GM12878 (cell line): ENCODE measurements around the gene EPAS1. TPM values are rescaled to one million over a fixed set of nuclear protein-coding genes. Genes with fewer than 3 reads are reported as not detected.

Experiments
- HDAC6 ChIP-seq: fragments of 200-600 bp; sonication (generic); IDR thresholded peaks from one replicate; pipeline ENCODE4 v1.8.0; 2017; ENCODE audit warnings: antibody characterized with exemption; ENCODE audit not compliant: unreplicated experiment
- HDGF ChIP-seq: fragments of 450-650 bp; IDR thresholded peaks from 2 replicates; pipeline ENCODE4 v1.6.1; 2016; ENCODE audit warnings: antibody characterized with exemption
- LARP7 ChIP-seq: fragments of 450-650 bp; IDR thresholded peaks from 2 replicates; pipeline ENCODE4 v1.6.1; 2017; ENCODE audit warnings: mild to moderate bottlenecking
- MYB ChIP-seq: fragments of 150-350 bp; IDR thresholded peaks from 2 replicates; pipeline ENCODE4 v1.6.1; 2014; ENCODE audit warnings: mild to moderate bottlenecking, low read depth, low read length, borderline replicate concordance
- NFIC ChIP-seq: IDR thresholded peaks from 2 replicates; pipeline ENCODE4 v1.6.1; 2012; ENCODE audit warnings: low read depth, mild to moderate bottlenecking, inconsistent platforms, low read length, moderate library complexity
- POU2F2 ChIP-seq: IDR thresholded peaks from 3 replicates; pipeline ENCODE4 v1.6.1; 2011; ENCODE audit warnings: low read depth, mild to moderate bottlenecking, low read length, borderline replicate concordance
- SIX5 ChIP-seq: IDR thresholded peaks from 2 replicates; pipeline ENCODE4 v1.6.1; 2011; ENCODE audit warnings: mild to moderate bottlenecking, low read depth, low read length, moderate library complexity; ENCODE audit not compliant: severe bottlenecking
- ZNF217 ChIP-seq: fragments of 450-650 bp; IDR thresholded peaks from 2 replicates; pipeline ENCODE4 v1.6.1; 2017; ENCODE audit warnings: antibody characterized with exemption, mild to moderate bottlenecking
- polyA plus RNA-seq, 11 experiments: library from polyadenylated mRNA; depleted of rRNA in 4 of 11; unstranded in 6 of 11; stranded (reverse) in 5 of 11; fragments of >200 nt; fragmentation: Nextera tagmentation in 4 of 11; fragmentation: Illumina TruSeq in 1 of 11; extraction: Ambion mirVana in 4 of 11; extraction: Trizol in 1 of 11; gene quantifications; 1 replicate in 1 of 11; 2 replicates in 10 of 11; pipeline versions ENCODE4 v1.2.1 to v1.2.3, GENCODE V29; 2011 to 2016; ENCODE audit warnings: inconsistent platforms in 2 of 11, missing spikeins in 2 of 11, low read depth in 1 of 11
- total RNA-seq, 4 experiments: library from RNA; depleted of rRNA in 3 of 4; stranded (reverse); fragments of >200 nt in 3 of 4; fragmentation: Illumina TruSeq in 1 of 4; extraction: Trizol in 1 of 4; gene quantifications; 2 replicates each; pipeline versions ENCODE4 v1.2.1 to v1.2.3, GENCODE V29; 2013 to 2021
- TF ChIP-seq, protein P1 (sequence below): IDR thresholded peaks from 2 replicates; pipeline ENCODE4 v1.6.1; 2012; ENCODE audit warnings: improper control_type of control experiment, low read depth, low read length; ENCODE audit not compliant: insufficient replicate concordance
- TF ChIP-seq, protein P2 (sequence below): IDR thresholded peaks from 2 replicates; pipeline ENCODE4 v1.6.1; 2012; ENCODE audit warnings: low read depth, low read length, improper control_type of control experiment
- TF ChIP-seq, protein P3 (sequence below): fragments of 450-650 bp; IDR thresholded peaks from 2 replicates; pipeline ENCODE4 v1.6.1; 2017; ENCODE audit warnings: borderline replicate concordance
- TF ChIP-seq, protein P4 (sequence below): fragments of 450-650 bp; formaldehyde crosslinking; IDR thresholded peaks from 2 replicates; pipeline ENCODE4 v1.5.0; 2022; ENCODE audit warnings: mild to moderate bottlenecking, missing genetic modification characterization

The EPAS1 gene
- total and polyA plus RNA-seq, 10 of the 15 experiments (the other 5 are each of a cell fraction or from before 2014, with no cell fraction given) = 0.11 to 22.0 (median 1.3) TPM; not detected in 1

DNA sequence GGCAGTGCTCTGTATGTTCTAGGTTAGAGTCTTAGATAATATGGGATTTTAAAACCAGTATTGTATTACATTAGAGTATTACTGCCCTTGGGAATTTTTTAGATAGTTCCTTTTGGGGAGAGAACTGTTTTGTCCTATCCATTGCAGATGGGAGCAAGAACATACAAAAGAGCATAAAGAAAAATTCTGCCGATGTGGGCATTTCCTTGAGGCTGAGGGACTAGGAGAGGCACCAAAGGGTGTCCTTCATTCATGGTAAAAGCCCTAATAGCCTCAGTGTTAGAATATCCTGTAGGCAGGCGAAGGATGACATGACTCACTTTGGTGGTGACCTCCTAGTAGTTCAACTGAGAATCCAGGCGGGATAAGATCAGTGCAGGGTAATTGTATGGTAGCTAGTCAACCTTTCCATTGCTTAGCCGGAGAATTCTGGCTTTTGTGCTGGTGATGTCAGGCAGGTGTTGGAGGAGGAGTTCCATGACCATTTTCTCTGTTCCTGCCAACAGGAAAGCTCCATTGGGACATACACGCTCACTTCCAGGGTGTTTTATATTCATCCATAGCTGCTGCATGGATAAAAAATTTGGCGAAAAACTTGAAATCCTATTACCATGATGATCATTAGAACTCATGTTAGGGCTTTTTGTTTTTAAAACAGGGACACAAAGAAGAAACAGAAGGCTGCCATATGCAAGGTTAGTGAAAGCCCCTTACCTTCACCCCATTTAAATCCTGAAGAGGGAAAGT, 28.1 kb downstream of the EPAS1 start (continued):
- TF ChIP-seq, protein P1, sequence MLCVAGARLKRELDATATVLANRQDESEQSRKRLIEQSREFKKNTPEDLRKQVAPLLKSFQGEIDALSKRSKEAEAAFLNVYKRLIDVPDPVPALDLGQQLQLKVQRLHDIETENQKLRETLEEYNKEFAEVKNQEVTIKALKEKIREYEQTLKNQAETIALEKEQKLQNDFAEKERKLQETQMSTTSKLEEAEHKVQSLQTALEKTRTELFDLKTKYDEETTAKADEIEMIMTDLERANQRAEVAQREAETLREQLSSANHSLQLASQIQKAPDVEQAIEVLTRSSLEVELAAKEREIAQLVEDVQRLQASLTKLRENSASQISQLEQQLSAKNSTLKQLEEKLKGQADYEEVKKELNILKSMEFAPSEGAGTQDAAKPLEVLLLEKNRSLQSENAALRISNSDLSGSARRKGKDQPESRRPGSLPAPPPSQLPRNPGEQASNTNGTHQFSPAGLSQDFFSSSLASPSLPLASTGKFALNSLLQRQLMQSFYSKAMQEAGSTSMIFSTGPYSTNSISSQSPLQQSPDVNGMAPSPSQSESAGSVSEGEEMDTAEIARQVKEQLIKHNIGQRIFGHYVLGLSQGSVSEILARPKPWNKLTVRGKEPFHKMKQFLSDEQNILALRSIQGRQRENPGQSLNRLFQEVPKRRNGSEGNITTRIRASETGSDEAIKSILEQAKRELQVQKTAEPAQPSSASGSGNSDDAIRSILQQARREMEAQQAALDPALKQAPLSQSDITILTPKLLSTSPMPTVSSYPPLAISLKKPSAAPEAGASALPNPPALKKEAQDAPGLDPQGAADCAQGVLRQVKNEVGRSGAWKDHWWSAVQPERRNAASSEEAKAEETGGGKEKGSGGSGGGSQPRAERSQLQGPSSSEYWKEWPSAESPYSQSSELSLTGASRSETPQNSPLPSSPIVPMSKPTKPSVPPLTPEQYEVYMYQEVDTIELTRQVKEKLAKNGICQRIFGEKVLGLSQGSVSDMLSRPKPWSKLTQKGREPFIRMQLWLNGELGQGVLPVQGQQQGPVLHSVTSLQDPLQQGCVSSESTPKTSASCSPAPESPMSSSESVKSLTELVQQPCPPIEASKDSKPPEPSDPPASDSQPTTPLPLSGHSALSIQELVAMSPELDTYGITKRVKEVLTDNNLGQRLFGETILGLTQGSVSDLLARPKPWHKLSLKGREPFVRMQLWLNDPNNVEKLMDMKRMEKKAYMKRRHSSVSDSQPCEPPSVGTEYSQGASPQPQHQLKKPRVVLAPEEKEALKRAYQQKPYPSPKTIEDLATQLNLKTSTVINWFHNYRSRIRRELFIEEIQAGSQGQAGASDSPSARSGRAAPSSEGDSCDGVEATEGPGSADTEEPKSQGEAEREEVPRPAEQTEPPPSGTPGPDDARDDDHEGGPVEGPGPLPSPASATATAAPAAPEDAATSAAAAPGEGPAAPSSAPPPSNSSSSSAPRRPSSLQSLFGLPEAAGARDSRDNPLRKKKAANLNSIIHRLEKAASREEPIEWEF = no peak
- TF ChIP-seq POU2F2 (no peak), HDAC6 (no peak), HDGF (no peak), SIX5 (no peak), ZNF217 (no peak), LARP7 (no peak), NFIC (no peak), MYB (no peak)
- TF ChIP-seq, protein P2, sequence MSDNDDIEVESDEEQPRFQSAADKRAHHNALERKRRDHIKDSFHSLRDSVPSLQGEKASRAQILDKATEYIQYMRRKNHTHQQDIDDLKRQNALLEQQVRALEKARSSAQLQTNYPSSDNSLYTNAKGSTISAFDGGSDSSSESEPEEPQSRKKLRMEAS = no peak
- TF ChIP-seq, protein P3, sequence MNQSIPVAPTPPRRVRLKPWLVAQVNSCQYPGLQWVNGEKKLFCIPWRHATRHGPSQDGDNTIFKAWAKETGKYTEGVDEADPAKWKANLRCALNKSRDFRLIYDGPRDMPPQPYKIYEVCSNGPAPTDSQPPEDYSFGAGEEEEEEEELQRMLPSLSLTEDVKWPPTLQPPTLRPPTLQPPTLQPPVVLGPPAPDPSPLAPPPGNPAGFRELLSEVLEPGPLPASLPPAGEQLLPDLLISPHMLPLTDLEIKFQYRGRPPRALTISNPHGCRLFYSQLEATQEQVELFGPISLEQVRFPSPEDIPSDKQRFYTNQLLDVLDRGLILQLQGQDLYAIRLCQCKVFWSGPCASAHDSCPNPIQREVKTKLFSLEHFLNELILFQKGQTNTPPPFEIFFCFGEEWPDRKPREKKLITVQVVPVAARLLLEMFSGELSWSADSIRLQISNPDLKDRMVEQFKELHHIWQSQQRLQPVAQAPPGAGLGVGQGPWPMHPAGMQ = no peak
- TF ChIP-seq, protein P4, sequence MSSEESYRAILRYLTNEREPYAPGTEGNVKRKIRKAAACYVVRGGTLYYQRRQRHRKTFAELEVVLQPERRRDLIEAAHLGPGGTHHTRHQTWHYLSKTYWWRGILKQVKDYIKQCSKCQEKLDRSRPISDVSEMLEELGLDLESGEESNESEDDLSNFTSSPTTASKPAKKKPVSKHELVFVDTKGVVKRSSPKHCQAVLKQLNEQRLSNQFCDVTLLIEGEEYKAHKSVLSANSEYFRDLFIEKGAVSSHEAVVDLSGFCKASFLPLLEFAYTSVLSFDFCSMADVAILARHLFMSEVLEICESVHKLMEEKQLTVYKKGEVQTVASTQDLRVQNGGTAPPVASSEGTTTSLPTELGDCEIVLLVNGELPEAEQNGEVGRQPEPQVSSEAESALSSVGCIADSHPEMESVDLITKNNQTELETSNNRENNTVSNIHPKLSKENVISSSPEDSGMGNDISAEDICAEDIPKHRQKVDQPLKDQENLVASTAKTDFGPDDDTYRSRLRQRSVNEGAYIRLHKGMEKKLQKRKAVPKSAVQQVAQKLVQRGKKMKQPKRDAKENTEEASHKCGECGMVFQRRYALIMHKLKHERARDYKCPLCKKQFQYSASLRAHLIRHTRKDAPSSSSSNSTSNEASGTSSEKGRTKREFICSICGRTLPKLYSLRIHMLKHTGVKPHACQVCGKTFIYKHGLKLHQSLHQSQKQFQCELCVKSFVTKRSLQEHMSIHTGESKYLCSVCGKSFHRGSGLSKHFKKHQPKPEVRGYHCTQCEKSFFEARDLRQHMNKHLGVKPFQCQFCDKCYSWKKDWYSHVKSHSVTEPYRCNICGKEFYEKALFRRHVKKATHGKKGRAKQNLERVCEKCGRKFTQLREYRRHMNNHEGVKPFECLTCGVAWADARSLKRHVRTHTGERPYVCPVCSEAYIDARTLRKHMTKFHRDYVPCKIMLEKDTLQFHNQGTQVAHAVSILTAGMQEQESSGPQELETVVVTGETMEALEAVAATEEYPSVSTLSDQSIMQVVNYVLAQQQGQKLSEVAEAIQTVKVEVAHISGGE (CRISPR knock-in tag) = no peak
- TF ChIP-seq, all 136 proteins: peak for 0
